Measurements from ENCODE around the gene ACR.
A peak's percentile ranks its signal among the peaks of the same experiment; 100 is the strongest.

The ACR gene

GRCh38 chr22:50737728-50738648, at the start of gene ACR:
ACR (plus strand) TSS chr22:50738204; CDS start chr22:50738236, 32 bp downstream.
- no peak for DNase-seq (ENCODE audit: low read depth, low spot score)

GRCh38 chr22:50688448-50688847, 49.6 kb upstream of the ACR start:
- no peak for DNase-seq (ENCODE audit: low read depth, low spot score)

GRCh38 chr22:50691521-50691920, 46.5 kb upstream of the ACR start:
- DNase-seq (ENCODE audit: low read depth, low spot score) = peak; percentile 38

- no peak for DNase-seq (ENCODE audit: low read depth, low spot score)
These were observed 44.5 kb upstream of the ACR start for GRCh38 chr22:50693462-50693861.

GRCh38 chr22:50694099-50694605, 43.9 kb upstream of the ACR start:
- DNase-seq (ENCODE audit: low read depth, low spot score) = no peak

- DNase-seq (ENCODE audit: low read depth, low spot score) = no peak
These were observed 43.1 kb upstream of the ACR start for GRCh38 chr22:50694766-50695420.

GRCh38 chr22:50695421-50696250, 42.4 kb upstream of the ACR start:
- no peak for DNase-seq (ENCODE audit: low read depth, low spot score)

GRCh38 chr22:50696251-50696798, 41.7 kb upstream of the ACR start:
- DNase-seq (ENCODE audit: low read depth, low spot score) = no peak

GRCh38 chr22:50696799-50697561, 41.0 kb upstream of the ACR start:
- peak; percentile 56 for DNase-seq (ENCODE audit: low read depth, low spot score)

GRCh38 chr22:50697667-50698506, 40.1 kb upstream of the ACR start:
- DNase-seq (ENCODE audit: low read depth, low spot score) = no peak

- DNase-seq (ENCODE audit: low read depth, low spot score) = no peak
These were observed 39.5 kb upstream of the ACR start for GRCh38 chr22:50698546-50698945.

GRCh38 chr22:50699001-50699755, 38.8 kb upstream of the ACR start:
- no peak for DNase-seq (ENCODE audit: low read depth, low spot score)

GRCh38 chr22:50699756-50700386, 38.1 kb upstream of the ACR start:
- DNase-seq (ENCODE audit: low read depth, low spot score) = no peak

- no peak for DNase-seq (ENCODE audit: low read depth, low spot score)
These were observed 37.5 kb upstream of the ACR start for GRCh38 chr22:50700387-50701075.

GRCh38 chr22:50701076-50701419, 37.0 kb upstream of the ACR start:
- DNase-seq (ENCODE audit: low read depth, low spot score) = no peak

GRCh38 chr22:50701428-50702154, 36.4 kb upstream of the ACR start:
- DNase-seq (ENCODE audit: low read depth, low spot score) = no peak

GRCh38 chr22:50702261-50702671, 35.7 kb upstream of the ACR start:
- no peak for DNase-seq (ENCODE audit: low read depth, low spot score)

Data from astrocyte of the hippocampus (primary cell).